ENCODE data around the gene ALPG.
"Not testable (repeated sequence)": the region's sequence is repeated elsewhere in the genome, so short reads cannot be mapped to it uniquely, and the experiment has no call there.

The ALPG gene

GRCh38 chr2:232395586-232395985 lies 11.1 kb upstream of the ALPG start:
- Histone ChIP-seq H3K4me3 (no peak overlapping the region), H3K27ac (no peak overlapping the region), H4K20me1 (no peaks in the 10 kb centered on the region), H3K4me1 (peaks cover 42% of the 10 kb centered on the region), H3K36me3 (no peaks in the 10 kb centered on the region), H3K9ac (no peak overlapping the region), H3K27me3 (no peaks in the 10 kb centered on the region), H3K9me3 (no peaks in the 10 kb centered on the region), H3K4me2 (peak overlapping the region; percentile 44)
- no peak for TF ChIP-seq Cebpa-rat (IDR thresholded peaks at IDR 0.05)

DNA sequence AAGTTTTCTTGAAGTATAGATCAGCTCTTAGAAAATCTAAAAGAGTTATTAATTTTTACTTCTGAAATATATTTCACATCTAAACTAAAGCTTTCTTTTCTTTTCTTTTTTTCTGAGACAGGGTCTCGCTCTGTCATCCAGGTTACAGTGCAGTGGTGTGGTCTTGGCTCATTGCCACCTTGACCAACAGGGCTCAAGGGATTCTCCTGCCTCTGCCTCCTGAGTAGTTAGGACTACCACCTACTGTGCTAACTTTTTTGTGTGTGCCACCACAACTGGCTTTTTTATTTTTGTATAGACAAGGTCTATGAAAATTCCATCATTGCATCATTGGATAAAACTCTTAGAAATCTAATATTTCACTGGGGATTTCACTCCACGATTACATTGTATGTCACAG lies 10.0 kb upstream of the ALPG start:
- no peaks in the 10 kb centered on the region for H3K36me3 ChIP-seq
- H3K4me1 ChIP-seq: peaks cover 53% of the 10 kb centered on the region
- no peaks in the 10 kb centered on the region for H3K27me3 ChIP-seq
- no peak overlapping the region for H3K27ac ChIP-seq
- no peaks in the 10 kb centered on the region for H4K20me1 ChIP-seq
- H3K9ac ChIP-seq: no peak overlapping the region
- no peaks in the 10 kb centered on the region for H3K9me3 ChIP-seq
- TF ChIP-seq Cebpa-rat (IDR thresholded peaks at IDR 0.05): no peak
- H3K4me3 ChIP-seq: no peak overlapping the region
- peak overlapping the region; percentile 44; the same call in 1 of the 2 replicates for H3K4me2 ChIP-seq

- Histone ChIP-seq H3K9ac (no peak overlapping the region), H3K27ac (no peak overlapping the region), H4K20me1 (no peaks in the 10 kb centered on the region), H3K4me1 (peaks cover 55% of the 10 kb centered on the region), H3K4me2 (no peak overlapping the region), H3K36me3 (no peaks in the 10 kb centered on the region), H3K27me3 (no peaks in the 10 kb centered on the region), H3K4me3 (no peak overlapping the region), H3K9me3 (no peaks in the 10 kb centered on the region)
- TF ChIP-seq Cebpa-rat (IDR thresholded peaks at IDR 0.05): no peak
Measured at GRCh38 chr2:232398293-232399034, 8.2 kb upstream of the ALPG start.

- Histone ChIP-seq H3K27ac (peak overlapping the region; percentile 84), H3K4me1 (peaks cover 70% of the 10 kb centered on the region), H3K36me3 (no peaks in the 10 kb centered on the region), H3K4me3 (peak overlapping the region; percentile 5; the same call in 1 of the 2 replicates), H3K9ac (peak overlapping the region; percentile 45; the same call in 1 of the 2 replicates), H4K20me1 (no peaks in the 10 kb centered on the region), H3K4me2 (peak overlapping the region; percentile 82), H3K27me3 (no peaks in the 10 kb centered on the region), H3K9me3 (no peaks in the 10 kb centered on the region)
- no peak for TF ChIP-seq Cebpa-rat (IDR thresholded peaks at IDR 0.05)
Measured at GRCh38 chr2:232400256-232401015, 6.2 kb upstream of the ALPG start.

- Histone ChIP-seq H4K20me1 (no peaks in the 10 kb centered on the region), H3K36me3 (no peaks in the 10 kb centered on the region), H3K27ac (peak overlapping the region; percentile 33; the same call in 1 of the 2 replicates), H3K4me1 (peaks cover 69% of the 10 kb centered on the region), H3K9ac (no peak overlapping the region), H3K4me3 (no peak overlapping the region), H3K9me3 (no peaks in the 10 kb centered on the region), H3K4me2 (no peak overlapping the region), H3K27me3 (no peaks in the 10 kb centered on the region)
- no peak for TF ChIP-seq Cebpa-rat (IDR thresholded peaks at IDR 0.05)
Measured at GRCh38 chr2:232402518-232402917, 4.1 kb upstream of the ALPG start.

- Histone ChIP-seq H3K27me3 (no peaks in the 10 kb centered on the region), H3K4me3 (no peak overlapping the region), H3K4me1 (peaks cover 61% of the 10 kb centered on the region), H3K36me3 (no peaks in the 10 kb centered on the region), H3K9me3 (no peaks in the 10 kb centered on the region), H3K27ac (0 out of 2 replicates have a peak overlapping the region, but pooled peaks have one; percentile 13), H3K4me2 (no peak overlapping the region), H4K20me1 (no peaks in the 10 kb centered on the region), H3K9ac (no peak overlapping the region)
- TF ChIP-seq Cebpa-rat (IDR thresholded peaks at IDR 0.05): no peak
Measured at GRCh38 chr2:232405943-232406510, 617 bp upstream of the ALPG start.

DNA sequence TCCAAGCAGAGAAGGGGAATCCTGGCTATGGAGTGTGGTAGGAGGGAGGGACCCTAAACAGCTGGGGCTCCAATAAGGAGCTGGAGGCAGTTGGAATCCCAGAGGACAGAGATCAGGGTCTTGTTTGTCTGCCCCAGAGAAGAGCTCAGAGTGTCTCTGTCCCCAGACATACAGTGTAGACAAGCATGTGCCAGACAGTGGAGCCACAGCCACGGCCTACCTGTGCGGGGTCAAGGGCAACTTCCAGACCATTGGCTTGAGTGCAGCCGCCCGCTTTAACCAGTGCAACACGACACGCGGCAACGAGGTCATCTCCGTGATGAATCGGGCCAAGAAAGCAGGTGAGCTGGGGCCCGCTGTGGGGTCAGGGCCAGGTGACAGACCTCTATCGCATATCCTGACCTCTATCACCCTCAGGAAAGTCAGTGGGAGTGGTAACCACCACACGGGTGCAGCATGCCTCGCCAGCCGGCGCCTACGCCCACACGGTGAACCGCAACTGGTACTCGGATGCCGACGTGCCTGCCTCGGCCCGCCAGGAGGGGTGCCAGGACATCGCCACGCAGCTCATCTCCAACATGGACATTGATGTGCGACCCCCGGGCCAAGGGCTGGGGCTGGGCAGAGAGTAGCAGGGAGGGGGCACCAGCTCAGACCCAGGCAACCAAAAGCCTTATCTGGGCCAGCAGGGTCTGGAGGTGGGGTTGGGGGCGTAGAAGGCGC lies 945 bp downstream of the ALPG start:
- not testable (repeated sequence) for H3K27ac ChIP-seq, H3K36me3 ChIP-seq, H3K9ac ChIP-seq, H3K9me3 ChIP-seq, H3K27me3 ChIP-seq, H4K20me1 ChIP-seq, H3K4me3 ChIP-seq
- peak overlapping the region; percentile 45 for H3K4me2 ChIP-seq
- peaks cover 60% of the 10 kb centered on the region for H3K4me1 ChIP-seq

DNA sequence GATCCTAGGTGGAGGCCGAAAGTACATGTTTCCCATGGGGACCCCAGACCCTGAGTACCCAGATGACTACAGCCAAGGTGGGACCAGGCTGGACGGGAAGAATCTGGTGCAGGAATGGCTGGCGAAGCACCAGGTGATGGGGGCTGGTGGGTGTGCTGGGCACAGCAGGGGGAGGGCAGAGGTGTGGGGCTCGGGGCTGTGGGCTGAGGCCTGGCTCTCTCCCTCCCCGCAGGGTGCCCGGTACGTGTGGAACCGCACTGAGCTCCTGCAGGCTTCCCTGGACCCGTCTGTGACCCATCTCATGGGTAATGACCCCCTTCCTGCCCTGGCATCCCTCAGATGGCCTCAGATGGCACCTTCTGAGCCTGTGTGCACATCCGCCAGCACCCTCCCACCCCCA lies 1.6 kb downstream of the ALPG start:
- H3K9ac ChIP-seq, H3K27ac ChIP-seq, H3K27me3 ChIP-seq, H3K4me3 ChIP-seq, H4K20me1 ChIP-seq, H3K9me3 ChIP-seq, H3K36me3 ChIP-seq: not testable (repeated sequence)
- H3K4me1 ChIP-seq: peaks cover 67% of the 10 kb centered on the region
- H3K4me2 ChIP-seq: peak overlapping the region; percentile 45; the same call in 1 of the 2 replicates

GRCh38 chr2:232409617-232410016 lies 3.0 kb downstream of the ALPG start:
- Histone ChIP-seq H3K4me2 (peak overlapping the region; percentile 36), H3K4me1 (peaks cover 62% of the 10 kb centered on the region)
- H3K27me3 ChIP-seq, H4K20me1 ChIP-seq, H3K9me3 ChIP-seq, H3K36me3 ChIP-seq, H3K27ac ChIP-seq, H3K9ac ChIP-seq, H3K4me3 ChIP-seq: not testable (repeated sequence)
